ENCODE data around the gene LMO1.
A peak's percentile ranks its signal among the peaks of the same experiment; 100 is the strongest.

The LMO1 gene

DNA sequence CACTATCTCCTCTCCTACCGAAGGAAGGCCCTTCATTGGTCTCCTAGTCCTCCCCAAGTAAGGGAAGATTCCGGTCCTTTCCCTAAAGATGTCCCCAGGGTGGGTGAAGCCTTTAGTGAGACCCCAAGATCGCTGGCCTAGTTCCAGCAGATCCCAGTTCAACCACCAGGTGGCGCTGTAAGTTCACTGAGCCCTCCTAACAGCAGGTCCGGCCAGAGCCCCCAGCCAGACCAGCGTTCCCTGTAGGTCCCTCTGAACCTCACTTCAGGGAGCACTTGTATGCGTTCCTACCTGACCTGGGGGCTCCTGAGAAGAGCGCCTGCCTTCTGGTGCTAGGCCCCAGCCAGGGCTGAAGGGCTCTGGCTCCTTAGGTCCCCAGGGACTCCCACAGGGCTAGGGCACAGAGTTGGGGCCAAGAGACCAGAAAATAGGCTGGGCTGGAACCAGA, 38.1 kb downstream of the LMO1 start:
- peak; percentile 29 to 67 for DNase-seq

DNA sequence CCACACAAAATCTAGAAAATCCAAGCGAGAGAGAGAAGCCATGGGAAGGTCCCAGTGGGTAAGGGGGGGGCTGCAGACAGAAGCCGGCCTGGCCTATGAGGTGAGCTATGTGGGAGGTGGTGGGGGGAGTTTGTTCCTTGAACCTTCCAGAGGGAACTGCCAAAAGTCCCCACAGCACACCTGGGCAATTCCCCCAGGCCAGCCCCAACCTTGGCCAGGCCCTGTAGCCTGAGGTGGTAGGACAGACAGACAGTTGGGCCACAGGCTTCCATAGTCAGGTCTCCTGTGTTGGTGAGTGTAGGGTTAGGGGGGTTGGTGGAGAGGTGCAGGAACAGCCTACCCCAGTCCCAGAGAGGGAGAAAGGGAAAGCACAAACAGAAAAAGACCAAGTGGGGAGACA, 39.0 kb downstream of the LMO1 start:
- DNase-seq: no peak

DNA sequence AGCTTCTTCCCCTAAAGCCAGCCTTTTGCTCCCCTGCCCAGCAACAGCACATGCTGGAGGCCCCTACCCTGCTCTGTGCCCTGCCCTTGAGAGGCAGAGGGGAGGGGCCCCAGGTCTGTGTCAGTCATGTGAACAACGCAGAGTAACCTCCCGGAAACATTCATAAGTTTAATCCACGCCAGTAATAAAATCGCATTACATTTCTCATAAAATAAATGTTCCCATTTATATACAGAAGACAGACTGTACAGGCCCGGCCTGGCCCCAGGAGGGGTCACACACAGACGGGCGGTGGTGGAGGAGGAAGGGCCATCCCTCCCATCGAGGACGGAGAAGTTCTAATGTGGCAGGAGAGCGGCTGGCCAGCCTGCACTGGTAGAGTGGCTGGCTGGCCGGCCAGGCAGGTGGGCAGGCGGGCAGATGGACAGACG, 39.5 kb downstream of the LMO1 start:
- DNase-seq: no peak

DNA sequence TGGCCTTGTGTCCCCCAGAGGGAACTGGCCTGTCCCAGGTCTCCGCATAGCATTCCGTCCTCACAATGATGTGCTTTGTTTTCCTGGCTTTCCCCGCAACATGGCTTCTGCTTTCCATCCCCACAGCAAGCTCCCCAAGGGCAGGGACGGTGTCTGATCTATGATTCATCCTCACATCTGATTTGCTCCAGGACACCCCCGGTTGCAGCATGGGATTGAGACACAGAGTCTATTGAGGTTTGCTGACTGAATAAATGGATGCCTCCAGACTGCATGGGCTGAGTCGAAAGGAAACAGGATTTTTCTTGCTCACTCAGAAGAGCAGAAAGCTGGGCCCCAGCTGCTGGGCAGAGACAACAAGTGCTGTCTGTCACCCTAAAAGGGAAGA, 40.2 kb downstream of the LMO1 start:
- DNase-seq: no peak

DNA sequence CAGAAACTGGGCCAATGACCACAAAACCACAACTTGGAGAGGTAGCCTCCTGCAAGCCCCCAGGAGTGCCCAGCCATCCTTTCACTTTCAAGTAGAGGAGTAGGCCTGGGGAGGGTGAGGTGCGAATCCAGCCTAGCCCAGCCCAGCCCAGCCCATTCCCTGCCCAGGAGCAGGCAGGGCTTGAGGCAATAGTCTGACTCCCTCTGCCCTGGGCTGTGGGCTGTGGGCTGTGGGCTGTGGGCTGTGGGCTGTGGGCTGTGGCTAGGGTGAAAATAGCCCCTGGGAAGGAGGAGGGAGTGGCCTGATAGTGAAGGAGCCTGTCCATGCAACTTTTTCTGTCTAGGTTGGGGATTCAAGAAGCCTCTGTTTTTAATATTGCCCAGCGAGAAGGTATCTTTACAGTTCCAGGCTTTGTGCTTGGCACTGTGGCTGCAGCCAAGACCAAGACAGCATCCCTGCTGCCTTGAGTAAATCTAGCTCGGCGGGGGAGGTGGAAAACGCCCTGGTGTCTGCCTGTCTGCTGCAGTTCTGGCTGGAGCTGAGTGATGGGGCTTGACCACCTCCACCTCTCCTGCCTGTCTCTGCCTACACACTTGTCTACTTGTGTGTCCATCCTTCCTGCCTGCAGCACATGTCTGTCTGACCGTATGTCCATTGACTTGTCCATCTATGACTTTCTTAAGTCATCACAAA, 40.7 kb downstream of the LMO1 start:
- no peak for DNase-seq

DNA sequence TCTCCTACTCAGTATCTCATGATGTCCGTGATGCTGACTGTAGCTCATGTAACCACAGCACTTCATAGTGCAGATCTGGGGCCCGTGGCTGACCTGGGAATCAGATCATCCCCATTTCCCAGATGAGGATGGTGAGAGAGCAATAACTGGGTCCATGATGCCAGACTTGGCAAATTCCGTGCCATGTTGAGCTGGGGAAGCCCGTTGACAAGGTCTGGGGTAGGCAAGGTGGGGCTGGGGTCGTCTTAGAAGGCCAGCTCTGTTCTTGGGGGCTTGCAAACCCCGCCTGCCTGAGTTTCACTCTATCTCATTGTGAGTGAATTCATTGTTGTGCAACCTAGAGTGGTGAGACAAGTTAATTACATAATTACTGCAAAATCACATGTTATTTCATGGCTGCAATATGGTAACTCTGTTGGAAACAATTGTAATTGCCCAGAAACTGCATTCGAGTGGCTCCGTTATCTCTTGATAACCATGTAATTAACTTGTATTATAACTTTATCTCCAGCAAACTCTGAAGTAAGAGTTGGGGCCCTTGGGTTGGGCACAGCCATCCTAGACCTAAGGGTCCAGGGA, 41.7 kb downstream of the LMO1 start:
- no peak for DNase-seq

DNA sequence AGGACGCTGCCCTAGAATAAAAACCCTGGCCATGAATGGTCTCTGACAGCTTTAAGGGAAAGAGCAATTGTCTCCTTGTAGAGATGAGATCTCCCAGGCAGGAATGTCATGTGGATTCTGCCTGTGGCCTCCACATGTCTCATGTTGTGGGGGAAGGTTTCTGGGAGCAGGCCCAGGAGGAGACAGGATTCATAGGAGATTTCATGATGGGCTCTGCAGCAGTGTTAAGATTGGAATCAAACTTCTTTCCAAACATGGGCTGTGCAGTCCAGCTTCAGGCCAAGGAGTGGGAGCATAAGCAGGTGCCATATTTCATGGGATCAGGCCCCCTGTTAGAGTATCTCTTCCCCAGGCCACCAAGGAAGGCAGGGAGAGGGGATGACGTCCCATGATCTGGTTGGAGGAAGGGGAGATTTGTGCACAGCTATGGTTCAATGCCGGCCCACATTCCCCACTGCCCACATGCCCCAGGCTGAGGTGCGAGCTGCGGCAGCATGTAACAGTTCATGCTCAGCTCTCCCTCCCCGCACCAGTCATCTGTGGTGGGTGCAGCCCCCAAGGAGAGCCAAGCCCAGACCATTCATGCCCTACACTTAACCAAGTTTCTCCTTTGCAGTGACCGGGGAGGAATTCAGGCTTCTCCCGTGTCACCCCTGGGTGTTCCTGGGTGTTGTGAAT, 42.5 kb downstream of the LMO1 start:
- DNase-seq: no peak

DNA sequence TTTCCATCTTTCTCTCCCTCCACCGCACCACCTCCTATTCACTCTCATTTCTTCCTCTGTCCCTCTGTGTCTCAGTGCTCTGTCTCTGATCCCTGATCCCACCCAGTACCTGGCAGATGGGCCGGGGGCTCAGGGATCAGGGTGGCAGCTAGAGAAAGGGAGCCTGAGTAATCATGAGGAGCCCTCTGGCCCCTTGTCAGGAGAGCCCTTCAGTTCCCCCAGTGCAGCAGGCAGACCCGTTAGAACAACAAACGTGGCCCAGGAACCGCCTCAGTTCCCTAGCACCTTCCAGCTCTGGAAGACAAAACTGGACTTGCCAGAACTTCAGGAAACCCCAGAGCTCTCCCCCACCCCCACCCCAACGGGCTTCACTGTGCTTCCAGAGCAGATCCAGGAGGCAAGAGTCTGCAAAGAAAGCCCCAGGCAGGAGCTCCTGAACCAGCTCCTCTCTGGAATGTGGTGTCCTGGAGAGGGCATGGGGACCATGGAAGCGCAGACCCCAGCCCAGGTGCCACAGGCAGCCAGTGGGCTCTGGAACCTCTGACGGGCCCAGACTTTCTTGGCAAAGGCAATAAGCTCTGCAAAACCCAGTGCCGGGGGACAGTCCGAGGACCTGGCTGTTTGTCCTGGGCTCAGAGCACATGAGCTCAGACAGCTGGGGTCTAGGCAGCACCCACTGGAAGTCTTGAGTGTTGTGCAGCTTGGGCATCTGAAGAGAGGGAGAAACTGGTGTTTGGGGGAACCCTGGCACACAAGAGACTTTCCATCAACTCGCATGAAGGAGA, 43.2 kb downstream of the LMO1 start:
- DNase-seq: no peak

DNA sequence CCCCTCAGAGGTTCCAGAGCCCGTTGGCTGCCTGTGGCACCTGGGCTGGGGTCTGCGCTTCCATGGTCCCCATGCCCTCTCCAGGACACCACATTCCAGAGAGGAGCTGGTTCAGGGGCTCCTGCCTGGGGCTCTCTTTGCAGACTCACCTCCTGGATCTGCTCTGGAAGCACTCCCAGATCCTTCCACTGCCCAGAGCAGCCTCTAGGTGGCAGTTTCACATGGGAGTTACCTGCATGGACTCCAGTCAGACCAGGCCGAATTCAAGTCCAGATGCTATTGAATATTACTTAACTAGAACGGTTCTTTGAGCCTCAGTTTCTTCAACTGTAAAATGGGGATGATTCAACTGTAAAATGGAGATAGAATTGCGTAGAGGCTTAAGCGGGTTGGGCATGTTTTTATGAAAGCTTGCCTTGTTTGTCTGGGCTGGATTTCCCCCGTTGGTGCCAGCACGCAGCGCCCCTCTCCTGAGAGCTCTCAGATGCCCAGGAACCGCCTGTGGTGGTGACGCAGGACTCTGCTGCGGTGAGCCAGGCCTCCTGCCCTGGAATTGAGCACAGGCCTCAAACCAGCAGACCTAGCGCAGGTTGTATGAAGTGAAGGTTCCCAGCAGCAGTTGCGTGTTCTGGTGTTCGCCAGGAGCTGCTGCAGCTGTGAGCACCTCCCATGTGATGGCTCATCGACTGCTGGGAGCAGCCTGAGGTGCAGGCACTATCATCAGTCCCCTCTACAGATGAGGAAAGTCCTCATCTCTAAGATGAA, 44.2 kb downstream of the LMO1 start:
- no peak for DNase-seq

DNA sequence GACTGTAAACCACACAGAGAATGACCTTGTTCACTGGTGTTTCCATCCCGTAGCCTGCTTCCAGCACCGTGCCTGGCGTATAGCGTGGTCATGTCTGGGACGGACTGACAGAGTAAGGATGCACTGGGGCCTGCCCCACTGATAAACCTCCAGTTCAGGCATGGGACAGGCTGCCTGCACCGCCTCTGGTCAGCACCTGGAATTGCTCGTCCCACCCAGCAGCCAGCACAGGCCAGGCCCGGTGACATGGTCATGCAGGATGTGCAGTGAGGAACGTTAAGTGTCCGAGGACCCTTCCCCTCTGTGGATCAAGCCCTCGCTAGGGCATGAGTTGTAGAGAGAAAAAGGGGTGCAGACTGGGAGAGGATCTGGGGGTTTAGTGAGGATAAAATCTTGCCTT, 44.8 kb downstream of the LMO1 start:
- DNase-seq: no peak

DNA sequence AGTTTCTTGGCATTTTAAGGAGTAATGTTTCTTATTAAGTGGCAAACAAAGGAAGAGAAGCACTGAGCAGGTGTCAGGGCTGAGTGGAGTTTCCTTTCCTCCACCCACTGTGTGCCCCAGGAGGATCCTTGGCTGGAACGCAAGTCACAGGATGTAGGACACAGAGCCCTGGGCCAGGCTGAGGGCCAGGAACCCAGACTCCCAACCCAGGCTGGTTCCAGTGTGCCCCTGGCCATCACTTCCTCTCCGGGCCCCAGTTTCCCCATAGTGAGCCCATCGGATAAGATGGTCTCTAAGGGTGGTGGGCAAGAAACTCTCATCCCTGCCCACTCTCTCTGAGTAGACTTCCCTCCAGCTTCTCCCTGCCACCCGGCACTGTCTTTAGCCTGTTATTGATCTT, 45.3 kb downstream of the LMO1 start:
- no peak for DNase-seq

DNA sequence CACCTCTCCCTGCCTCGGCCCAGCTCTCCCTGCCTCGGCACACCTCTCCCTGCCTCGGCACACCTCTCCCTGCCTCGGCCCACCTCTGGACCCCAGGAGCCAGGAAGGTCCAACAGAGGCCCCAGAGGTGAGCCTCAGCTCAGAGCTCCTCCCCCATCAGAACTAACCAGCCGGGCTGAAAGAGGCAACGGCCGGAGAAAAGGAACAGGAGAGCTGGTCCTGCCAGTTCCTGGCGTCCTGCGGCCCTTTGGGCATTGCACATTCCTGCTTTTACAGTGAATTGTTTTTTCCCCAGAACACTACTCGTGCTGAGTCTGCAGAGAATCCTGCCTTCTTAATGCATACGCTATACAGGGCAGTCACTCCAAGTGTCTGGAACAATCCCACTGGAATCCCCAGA, 45.8 kb downstream of the LMO1 start:
- DNase-seq: no peak

DNA sequence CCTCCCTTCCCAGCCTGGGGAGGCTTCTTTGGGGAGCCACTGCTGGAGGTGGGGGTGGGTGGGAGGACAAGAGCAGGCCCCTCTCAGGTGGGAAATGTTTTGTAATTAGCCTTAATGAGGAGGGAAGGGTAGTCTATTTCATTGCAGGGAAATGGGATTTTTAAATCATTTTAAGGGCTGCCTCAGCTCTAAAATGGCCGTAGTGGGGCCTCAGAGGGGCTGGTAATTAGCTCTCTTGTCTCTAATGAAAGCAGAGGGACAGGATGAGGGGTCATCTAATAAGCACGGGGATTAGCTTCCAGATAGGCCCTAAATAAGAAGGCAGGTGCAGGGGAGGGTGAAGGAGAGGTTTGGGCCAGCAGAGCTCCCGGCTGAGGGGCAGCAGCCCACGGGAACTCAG, 46.5 kb downstream of the LMO1 start:
- no peak for DNase-seq

DNA sequence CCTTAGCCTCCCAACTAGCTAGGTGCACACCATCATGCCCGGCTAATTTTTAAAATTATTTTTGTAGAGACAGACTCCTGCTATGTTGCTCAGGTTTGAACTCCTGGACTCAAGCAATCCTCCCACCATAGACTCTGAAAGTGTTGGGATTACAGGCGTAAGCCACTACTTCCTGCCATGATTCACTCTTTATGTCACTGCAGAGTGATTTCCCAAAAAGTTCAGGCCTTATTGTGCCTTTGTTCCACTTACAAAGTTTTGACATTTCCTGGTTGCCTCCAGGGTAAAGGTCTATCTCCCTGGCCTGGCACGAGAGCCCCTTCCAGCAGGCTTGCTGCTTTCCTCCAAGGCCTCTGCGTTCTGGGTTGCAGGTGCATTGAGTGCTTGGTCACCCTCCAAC, 50.3 kb downstream of the LMO1 start:
- DNase-seq: no peak

DNA sequence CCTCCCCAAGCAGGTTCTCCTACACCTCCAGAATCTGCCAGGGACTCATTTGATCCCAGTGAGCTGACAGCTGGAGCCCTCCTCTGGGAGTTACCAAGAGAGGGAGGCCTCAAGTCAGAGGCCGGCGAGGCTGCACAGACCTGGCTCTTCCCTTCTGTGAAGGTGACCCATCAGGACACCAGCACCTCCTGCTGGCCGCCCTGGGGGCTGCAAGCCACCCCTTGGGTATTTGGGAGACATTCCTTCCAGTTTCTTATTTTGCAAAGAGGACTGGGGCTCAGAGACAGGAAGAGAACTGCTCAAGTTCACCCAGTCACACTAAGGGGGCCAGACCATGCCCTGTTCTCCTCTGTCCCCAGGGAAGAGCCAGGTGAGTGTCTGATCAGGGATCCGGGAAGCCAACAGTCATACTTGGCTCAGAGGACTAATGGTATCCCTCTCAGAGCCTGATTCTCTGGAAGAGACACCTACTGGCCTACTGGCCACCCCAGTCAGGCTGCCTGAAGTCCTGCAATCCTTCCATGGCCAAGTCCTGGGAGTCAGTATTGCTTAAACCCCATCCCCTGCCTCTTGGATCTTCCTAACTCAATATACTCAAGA, 54.4 kb downstream of the LMO1 start:
- no peak for DNase-seq

DNA sequence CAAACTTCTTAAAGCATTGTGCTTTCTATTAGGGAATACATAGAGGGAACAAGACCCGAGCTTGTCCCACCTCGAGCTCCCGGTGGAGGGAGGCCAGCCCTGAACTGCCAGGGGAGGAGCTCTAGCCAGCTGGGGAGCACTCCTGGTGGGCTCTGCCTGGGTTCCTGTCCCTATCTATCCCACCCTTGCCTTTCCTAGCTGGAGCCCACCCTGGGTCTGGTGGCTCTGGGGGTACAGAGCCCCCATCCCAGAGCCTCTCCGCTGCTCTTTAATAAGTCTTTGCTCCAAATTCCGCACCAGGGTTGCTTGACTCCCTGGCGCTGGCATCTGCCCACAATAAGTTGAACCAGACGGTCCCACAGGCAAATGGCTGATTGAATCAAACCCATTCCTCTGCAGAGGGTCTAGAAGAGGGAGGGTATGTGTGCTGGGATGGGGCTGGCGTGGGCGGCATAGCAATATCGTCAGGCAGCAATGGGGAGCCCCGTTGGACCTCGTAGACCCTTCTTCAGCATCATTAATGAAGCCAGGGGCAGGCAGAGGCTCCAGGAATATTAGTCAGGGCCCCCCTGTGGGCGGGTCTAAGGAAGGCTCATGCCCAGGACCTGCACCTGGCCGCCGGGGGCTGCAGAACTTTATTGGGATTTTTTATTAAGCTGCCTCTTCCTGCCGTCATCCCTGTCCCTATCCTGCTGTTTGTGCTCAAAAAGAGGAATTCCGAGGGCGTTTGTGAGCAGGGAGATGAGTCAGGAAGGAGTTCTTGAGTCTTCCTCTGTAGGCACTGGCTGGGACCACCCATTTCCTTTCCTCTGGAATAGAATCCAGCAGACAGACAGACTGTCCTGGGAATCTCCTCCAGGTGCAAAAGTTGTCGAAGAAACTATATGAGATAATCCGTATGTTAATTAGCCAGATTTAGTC, 56.3 kb downstream of the LMO1 start:
- no peak for DNase-seq

DNA sequence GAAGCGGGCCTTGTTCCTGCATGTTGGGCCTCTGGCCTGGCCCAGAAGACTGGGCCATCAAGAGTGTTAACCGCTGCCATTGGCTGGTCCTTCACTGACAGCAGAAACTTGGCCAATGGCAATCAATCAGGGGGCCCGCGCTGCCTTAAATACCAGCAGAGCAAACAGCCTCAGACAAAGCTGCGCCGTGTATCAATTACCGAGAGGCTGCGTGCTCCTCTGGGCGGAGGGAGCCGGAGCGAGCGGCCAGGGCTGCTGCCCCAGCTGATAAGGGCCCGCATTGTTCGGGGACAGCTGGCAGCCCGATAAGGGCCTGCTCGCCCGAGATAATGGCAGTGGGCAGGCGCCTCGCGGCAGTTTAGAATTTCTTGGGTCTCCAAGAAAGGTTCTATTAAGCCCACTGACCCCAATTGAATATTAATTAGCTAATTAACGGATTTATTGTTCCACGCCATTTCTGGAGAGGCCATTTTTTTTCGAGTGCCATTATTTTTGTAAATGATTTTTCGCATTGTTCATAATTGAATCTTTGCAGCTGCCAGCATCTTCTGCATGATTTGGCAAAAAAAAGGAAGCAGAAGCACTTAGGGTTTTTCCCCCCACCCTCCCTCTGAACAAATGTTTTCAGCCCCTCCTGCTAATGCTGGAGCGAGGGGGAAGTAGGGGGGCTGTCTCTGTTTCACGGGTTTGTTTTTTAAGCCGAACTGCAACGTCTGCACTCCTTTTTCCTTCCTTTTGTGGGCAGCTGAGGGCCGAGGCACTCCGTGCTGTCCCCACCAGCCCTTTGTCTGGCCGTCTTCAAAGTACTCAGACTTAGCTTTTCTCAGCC, 57.2 kb downstream of the LMO1 start:
- DNase-seq: no peak

DNA sequence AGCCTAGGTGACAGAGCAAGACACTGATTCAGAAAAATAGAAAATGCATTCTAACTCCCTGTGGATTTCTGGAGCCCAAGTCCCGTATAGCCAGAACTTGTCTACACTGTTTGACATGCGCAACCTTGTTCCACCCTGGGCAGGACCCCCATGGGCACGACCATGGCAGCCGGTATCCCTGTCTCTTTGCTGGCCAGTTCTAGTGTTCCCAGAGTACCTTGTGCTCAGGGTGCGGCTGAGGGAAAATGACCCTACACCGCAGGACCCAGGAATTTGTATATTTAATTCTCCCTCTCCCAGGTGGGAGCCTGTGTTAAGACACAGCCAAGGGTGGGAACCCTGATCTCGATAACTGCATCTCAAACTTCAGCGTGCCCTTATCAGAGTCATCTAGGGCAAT, 58.1 kb downstream of the LMO1 start:
- DNase-seq: no peak

DNA sequence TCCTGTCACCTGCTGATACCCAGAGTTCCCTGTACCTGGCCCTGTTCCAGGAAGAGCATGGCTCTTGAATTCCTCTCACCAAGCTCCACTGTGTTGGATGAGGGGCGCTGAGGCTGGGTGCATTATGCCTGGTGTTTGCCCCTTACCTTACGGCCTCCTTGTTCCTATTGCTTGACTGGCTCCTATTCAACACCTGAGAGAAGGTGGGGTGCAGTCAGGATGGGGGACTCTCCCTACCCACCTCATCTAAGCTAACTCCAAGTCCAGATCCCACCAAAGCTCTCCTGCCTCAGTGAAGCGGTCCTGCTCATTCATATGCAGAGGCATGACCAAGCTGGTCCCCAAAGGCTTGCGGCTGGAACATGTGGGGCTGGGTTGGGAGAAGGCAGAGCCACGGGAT, 59.1 kb downstream of the LMO1 start:
- no peak for DNase-seq

DNA sequence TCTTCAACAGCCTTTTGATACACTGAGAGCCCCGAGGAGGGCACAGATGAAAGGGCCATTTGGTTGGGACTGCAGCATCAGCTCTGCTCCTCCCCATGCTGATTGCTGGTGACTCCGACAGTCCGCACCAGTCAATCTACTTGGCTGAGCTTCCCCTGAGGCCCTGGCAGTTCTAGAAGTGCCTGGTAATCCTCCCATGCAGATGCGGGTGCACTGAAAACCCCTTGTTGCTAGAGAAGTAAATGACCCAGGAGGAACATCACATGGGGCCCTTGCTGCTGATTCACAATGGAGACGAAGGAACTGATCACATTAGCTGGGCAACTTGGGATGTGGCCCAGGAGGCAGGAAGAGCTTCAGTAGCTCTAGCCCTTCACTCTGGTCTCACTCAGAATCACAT, 59.7 kb downstream of the LMO1 start:
- DNase-seq: no peak

DNA sequence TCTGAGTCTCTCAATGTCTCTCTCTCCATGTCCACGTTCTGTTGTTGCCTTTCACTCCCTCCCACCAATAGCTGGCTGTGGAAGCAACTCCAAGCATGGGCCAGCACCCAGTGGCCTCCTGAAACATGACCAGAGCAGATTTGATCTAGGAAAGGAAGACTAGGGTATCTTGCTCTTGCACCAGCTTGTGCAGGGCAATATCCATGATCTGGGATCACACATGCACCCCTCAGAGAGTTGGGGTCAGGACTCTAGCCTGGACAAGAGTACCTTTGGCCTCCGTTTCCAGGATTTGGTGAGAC, 60.3 kb downstream of the LMO1 start:
- no peak for DNase-seq

Measured in NCI-H187 (cell line).